ENCODE data around the gene THUMPD1.
"Not testable (repeated sequence)": the region's sequence is repeated elsewhere in the genome, so short reads cannot be mapped to it uniquely, and the experiment has no call there.

THUMPD1 gene

DNA sequence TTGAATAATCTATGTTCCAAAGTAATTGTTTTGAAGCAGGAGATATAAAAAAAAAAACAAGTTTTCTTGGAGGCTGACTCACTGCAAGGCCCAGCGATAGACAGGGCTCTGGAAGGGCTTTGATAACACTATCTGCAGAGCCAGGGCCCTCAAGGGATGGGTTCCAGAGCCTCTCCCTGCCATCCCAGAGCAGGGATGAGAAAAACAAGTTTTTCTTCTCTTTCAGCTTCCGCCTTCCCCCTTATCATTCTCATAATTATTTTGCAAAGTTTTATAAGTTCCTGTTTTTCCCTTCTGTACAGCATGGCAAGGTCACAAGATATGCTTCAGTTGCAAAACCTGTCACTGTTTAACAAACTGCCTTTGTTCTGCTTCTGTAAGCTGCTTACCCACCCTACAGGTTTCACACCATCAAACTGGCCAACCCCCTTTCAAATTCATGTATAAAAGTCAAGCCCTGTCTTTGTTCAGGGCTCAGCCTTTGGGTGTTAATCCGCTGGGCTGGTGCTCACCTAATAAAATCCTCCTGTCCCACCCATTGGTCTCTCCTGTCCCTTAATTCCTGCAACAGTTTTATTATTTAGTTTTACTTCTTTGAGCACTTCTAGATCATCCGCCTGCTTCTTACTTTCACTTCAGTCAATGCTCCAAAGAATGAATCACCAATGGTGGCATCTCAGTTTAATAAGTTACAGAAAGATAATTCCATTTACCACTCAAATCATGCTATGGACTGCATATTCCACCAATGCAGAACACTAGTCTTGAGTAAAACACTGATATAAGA, 5.6 kb upstream of the THUMPD1 start:
- no peak for DNase-seq (ENCODE audit: low read depth)

DNA sequence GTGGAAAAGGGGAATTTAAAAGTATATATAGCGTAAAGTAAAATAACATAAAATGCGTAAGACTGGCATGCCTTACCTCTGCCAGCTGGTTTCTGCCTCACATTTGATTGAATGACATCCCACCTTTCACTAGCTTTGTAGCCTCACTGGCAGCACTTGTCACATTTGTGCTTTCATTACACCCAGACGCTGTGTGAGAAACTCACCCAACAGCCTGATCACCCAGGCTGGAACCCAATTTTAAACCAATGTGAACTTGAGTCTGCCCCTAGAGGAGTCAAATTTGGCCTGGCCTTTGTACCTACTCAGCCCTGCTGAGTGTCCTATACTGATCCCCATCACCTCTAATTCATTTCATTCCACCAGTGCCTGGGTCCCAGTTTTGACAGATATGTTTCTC, 4.8 kb upstream of the THUMPD1 start:
- DNase-seq (ENCODE audit: low read depth): no peak

- no peak for DNase-seq (ENCODE audit: low read depth)
Measured at GRCh38 chr16:20744922-20745440, 3.4 kb upstream of the THUMPD1 start.

DNA sequence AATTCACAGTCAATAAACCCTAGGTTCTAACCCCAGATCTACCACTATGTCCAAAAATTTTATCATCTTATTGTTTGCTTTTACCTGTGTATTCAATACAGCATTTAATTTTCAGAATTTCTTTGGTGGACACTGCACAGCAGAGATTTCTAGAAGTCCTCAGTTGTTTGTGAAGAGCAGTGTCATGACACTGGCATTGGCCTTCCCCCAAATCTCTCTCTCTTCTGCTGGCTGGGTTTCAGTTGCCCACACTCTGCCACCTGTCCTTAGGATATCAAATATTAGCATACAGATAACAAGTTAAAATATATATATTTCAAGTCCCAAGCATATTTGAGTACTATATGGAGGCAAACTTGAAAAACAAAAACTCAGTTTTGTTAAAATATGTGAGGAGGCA, 2.0 kb upstream of the THUMPD1 start:
- no peak for DNase-seq (ENCODE audit: low read depth)

DNA sequence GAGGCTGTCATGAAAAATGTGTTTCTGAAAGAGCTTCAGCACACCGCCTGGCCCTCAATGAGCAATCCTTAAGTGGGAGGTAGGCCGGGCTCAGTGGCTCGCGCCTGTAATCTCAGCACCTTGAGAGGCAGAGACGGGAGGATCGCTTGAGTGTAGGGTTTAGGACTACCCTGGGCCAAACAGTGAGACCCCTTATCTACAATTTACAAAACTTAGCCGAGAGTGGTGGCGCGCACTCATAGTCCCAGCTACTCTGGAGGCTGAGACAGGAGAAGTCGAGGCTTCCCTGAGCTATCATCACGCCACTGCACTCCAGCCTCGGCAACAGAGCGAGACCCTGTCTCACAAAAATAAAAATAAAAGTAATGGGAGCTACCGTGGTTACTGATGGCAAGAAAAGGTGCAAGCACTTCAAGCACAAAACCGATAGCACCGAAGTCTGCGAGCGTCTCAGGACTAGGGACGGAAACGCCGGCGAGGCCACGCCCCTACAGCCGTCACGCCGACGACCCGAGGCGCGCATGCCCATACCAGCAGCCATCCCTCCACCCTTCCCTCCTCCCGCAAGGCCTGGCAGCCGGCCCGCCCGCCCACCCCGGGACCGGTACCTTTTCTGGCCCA, 607 bp downstream of the THUMPD1 start:
- DNase-seq (ENCODE audit: low read depth): peak; percentile 83

DNA sequence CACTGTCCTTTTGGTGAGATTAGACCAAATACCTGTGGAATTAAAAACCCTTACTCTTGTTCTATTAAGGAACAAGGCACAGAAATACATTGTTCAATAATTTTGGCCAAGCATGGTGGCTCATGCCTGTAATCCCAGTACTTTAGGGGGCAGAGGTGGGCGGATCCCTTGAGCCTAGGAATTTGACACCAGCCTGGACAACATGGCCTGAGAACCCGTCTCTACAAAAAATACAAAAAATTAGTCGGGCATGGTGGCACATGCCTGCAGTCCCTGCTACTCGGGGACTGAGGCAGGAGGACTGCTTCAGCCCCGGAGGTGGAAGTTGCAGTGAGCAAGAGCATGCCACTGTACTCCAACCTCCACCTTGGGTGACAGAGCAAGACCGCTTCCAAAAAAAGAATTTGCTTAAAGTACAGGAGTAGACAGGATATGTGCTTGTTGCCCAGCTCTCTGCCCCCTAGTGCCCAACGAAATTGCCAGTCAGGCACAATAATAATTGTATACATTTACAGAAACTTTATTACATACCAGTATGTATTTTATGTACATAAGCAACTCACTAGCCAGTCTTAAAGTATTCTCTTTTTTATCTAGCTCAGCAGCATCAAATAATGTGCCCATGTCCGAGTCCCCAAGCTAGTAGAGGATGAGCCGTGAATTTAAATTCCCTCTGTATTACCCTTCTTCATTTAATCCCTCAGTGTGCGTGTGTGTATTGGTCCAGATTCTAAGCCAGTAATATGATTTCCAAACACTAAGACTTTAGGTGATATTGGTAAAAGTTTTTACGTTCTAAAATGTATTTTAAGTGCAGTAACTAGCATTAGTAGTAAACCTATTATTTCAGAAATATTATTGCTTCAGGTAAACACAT, 1.4 kb downstream of the THUMPD1 start:
- no peak for DNase-seq (ENCODE audit: low read depth)

- DNase-seq (ENCODE audit: low read depth): no peak
Measured at GRCh38 chr16:20735490-20735889, 6.1 kb downstream of the THUMPD1 start.

GRCh38 chr16:20734782-20735181, 6.8 kb downstream of the THUMPD1 start:
- DNase-seq (ENCODE audit: low read depth): no peak

DNA sequence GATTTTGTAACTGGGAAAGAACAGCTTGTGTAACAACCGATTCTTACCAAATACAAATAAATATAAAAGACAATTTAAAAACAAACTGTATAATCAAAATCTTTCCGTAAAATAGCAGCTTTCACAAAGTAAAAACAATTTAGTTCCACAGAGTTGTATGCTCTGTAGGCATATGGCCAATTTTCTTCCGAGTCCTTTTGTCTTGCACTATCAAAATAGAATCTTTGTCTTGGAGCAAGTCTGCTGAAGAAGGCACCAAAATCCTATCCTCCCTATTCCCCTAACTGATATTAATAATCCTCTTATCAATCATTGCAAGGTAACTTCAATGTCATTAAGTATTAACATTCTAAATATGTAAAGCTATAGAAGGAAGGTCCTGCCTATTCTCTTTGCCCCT, 7.6 kb downstream of the THUMPD1 start:
- no peak for DNase-seq (ENCODE audit: low read depth)

DNA sequence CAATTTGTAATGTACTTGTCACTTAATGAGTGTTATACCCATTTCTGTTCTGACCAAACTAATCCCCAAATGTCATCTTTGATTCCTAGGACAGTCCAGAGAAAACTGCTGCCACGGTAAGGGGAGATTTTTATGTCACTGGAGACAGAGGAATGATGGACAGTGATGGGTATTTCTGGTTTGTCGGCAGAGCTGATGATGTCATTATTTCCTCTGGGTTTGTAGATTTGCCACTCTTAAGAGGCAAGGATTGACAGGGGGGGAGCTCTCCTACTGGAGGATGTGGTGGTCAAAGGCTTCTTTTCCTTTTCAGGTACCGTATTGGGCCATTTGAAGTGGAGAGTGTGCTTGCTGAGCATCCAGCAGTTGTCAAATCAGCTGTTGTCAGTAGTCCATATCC, 12.5 kb downstream of the THUMPD1 start:
- no peak for DNase-seq (ENCODE audit: low read depth)

GRCh38 chr16:20727181-20727580, 14.4 kb downstream of the THUMPD1 start:
- DNase-seq (ENCODE audit: low read depth): no peak

DNA sequence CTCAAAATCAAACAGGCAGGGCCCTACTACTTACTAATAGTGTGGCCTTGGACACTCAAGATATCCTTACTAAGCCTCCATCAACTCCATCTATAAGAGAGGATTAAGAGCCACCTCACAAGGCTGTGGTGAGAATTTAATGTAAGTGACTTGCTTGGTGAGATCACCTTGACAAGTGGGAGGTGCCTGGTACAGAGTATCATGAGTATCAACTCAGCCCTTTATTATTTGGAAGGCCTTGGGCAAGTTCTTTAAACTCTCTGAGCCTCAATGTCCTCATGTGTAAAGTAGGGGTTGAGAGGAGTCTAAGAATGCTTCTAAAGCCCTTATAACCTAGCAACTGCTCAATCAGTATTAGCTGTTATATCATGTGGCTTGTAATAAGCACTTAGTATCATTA, 15.0 kb downstream of the THUMPD1 start:
- no peak for DNase-seq (ENCODE audit: low read depth)

GRCh38 chr16:20720251-20720650, 21.4 kb downstream of the THUMPD1 start:
- no peak for DNase-seq (ENCODE audit: low read depth)

- DNase-seq (ENCODE audit: low read depth): not testable (repeated sequence)
Measured at GRCh38 chr16:20717718-20718117, 23.9 kb downstream of the THUMPD1 start.

GRCh38 chr16:20711277-20711911, 30.2 kb downstream of the THUMPD1 start:
- no peak for DNase-seq (ENCODE audit: low read depth)

- DNase-seq (ENCODE audit: low read depth): not testable (repeated sequence)
Measured at GRCh38 chr16:20708129-20708528, 33.5 kb downstream of the THUMPD1 start.

DNA sequence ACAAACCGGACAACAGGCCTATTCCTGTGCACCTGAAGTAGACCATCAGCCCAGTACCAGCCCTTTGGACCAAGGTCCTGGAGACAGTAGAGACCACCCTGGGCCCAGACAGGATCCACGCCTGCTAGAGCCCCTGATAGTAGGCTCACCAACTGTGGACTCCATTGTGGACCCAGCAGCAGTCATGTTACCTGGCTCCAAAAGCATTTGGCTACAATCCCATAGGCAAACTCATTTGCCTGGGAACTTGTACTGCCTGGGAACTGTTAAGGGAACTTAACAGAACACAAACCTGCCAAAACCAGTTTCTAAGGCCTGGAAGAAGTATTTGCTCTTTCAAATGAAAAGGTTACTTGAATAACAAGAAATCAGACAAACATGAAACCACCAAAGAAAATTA, 34.2 kb downstream of the THUMPD1 start:
- no peak for DNase-seq (ENCODE audit: low read depth)

DNA sequence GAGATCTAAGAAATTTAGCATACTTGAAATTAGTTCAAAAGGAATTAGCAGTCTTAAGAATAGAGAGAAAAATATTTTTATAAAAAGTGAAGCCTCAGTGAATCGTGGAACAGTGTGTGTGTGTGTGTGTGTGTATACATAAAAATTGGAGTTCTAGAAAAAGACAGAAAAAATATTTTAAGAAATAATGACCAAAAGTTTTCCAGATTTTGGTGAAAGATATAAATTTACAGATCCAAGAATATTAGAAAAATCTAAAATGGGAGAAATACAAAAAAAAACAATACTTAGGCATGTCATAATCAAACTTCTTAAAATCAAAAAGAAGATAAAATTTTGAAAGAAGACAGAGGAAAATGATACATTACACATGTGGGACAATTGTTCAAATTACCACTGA, 35.6 kb downstream of the THUMPD1 start:
- not testable (repeated sequence) for DNase-seq (ENCODE audit: low read depth)

DNA sequence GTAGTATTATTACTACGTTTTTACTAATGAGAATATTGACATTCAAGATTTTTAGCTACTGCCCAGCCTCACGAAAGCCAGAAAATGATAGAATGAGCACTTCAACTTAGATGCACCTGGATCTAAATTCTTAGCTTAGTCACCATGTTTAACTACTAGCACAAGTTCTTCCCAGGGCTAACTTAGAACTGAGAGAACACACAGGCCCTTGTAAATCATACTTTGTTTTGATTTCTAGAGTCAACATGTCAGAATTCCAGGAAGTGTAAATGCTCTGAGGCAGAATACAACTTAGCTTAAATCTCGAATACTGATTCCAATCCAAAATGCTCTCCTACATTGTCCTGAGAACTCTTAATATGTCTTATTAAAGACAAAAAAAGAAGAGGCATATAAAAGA, 37.3 kb downstream of the THUMPD1 start:
- no peak for DNase-seq (ENCODE audit: low read depth)

- DNase-seq (ENCODE audit: low read depth): not testable (repeated sequence)
Measured at GRCh38 chr16:20701692-20702091, 39.9 kb downstream of the THUMPD1 start.

- no peak for DNase-seq (ENCODE audit: low read depth)
Measured at GRCh38 chr16:20696618-20697017, 45.0 kb downstream of the THUMPD1 start.

GRCh38 chr16:20695024-20695423, 46.6 kb downstream of the THUMPD1 start:
- no peak for DNase-seq (ENCODE audit: low read depth)

Data from T-helper 22 cell (primary cell).